Measurements from ENCODE around the gene MYH1. TPM values are rescaled to one million over a fixed set of nuclear protein-coding genes. Genes with fewer than 3 reads are reported as not detected.

The MYH1 gene
- total RNA-seq, 4 donors from 2014 or later: 0.19 TPM; not detected in 3

DNA sequence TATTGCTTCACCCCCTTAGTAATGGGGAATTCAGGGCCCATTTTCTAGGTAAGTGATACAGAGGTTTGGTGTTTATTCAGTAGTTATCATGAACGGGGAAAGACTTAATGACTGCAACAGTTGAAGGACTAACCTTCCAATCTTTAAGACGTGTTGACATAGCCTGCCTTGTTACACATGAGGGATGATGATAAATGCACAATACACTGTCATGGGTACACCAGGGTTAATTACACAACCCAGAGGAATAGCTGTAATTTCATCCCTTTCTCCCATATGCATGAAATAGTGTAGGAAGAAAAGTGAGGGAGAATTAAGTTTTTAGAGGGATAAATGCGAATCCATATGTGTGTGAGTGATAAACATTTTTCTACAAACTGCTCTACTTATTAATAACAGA is 59.6 kb downstream of the MYH1 start:
- Histone ChIP-seq H3K9me3 (no peaks in the 10 kb centered on the region), H3K36me3 (no peaks in the 10 kb centered on the region), H3K4me3 (no peak overlapping the region), H3K4me1 (no peaks in the 10 kb centered on the region), H3K27me3 (no peaks in the 10 kb centered on the region), H3K27ac (no peak overlapping the region)
- no peak for DNase-seq
- TF ChIP-seq, protein P1, sequence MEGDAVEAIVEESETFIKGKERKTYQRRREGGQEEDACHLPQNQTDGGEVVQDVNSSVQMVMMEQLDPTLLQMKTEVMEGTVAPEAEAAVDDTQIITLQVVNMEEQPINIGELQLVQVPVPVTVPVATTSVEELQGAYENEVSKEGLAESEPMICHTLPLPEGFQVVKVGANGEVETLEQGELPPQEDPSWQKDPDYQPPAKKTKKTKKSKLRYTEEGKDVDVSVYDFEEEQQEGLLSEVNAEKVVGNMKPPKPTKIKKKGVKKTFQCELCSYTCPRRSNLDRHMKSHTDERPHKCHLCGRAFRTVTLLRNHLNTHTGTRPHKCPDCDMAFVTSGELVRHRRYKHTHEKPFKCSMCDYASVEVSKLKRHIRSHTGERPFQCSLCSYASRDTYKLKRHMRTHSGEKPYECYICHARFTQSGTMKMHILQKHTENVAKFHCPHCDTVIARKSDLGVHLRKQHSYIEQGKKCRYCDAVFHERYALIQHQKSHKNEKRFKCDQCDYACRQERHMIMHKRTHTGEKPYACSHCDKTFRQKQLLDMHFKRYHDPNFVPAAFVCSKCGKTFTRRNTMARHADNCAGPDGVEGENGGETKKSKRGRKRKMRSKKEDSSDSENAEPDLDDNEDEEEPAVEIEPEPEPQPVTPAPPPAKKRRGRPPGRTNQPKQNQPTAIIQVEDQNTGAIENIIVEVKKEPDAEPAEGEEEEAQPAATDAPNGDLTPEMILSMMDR (IDR thresholded peaks at IDR 0.05): no peak
- no peak for TF ChIP-seq POLR2A (IDR thresholded peaks at IDR 0.05)

- Histone ChIP-seq H3K9me3 (no peaks in the 10 kb centered on the region), H3K4me3 (no peak overlapping the region), H3K27ac (no peak overlapping the region), H3K27me3 (no peaks in the 10 kb centered on the region), H3K36me3 (no peaks in the 10 kb centered on the region), H3K4me1 (no peaks in the 10 kb centered on the region)
- DNase-seq: no peak
- TF ChIP-seq, protein P1 (IDR thresholded peaks at IDR 0.05): no peak
- no peak for TF ChIP-seq POLR2A (IDR thresholded peaks at IDR 0.05)
Observed at GRCh38 chr17:10457952-10458351, 60.4 kb downstream of the MYH1 start.

- Histone ChIP-seq H3K9me3 (no peaks in the 10 kb centered on the region), H3K4me1 (peaks cover 0 to 7% (median 0%) of the 10 kb centered on the region in 4 donors), H3K27ac (peak overlapping the region in 1 of 4 donors; percentile 8), H3K4me3 (no peak overlapping the region), H3K27me3 (no peaks in the 10 kb centered on the region), H3K36me3 (no peaks in the 10 kb centered on the region)
- no peak for DNase-seq
- TF ChIP-seq, protein P1 (IDR thresholded peaks at IDR 0.05): no peak
- no peak for TF ChIP-seq POLR2A (IDR thresholded peaks at IDR 0.05)
Observed at GRCh38 chr17:10447026-10447931, 71.1 kb downstream of the MYH1 start.

Other genes starting within 250 kb of the MYH1 start
- gene MYH13, start 145.5 kb downstream of the MYH1 start, total RNA-seq: 10 to 100 TPM in 1 of 4 donors, under 1 TPM in 1, not detected in 2; 0.19 to 11.6 TPM
- not detected for gene MYH8, start 96.6 kb downstream of the MYH1 start, total RNA-seq
- gene MYH4, start 49.0 kb downstream of the MYH1 start, total RNA-seq: not detected
- under 1 TPM in 1 of 4 donors, not detected in 3; 0.83 TPM for gene MYH2, start 31.1 kb upstream of the MYH1 start, total RNA-seq
- 10 to 100 TPM in 2 of 4 donors, 1 to 10 TPM in 2; 3.7 to 32.2 (median 8.4) TPM for gene MYH3, start 138.8 kb upstream of the MYH1 start, total RNA-seq
- 10 to 100 TPM; 12.4 to 28.6 (median 19.5) TPM for gene SCO1, start 179.0 kb upstream of the MYH1 start, total RNA-seq
- gene ADPRM, start 179.1 kb upstream of the MYH1 start, total RNA-seq: 10 to 100 TPM in 2 of 4 donors, 1 to 10 TPM in 2; 6.5 to 20.6 (median 14.0) TPM
- gene TMEM220, start 211.5 kb upstream of the MYH1 start, total RNA-seq: 10 to 100 TPM; 14.6 to 56.1 (median 23.4) TPM

Measured in Peyer's patch (tissue), 4 donors.